Measurements from ENCODE around the gene SLC6A20. TPM values are rescaled to one million over a fixed set of nuclear protein-coding genes. Genes with fewer than 3 reads are reported as not detected.

SLC6A20 gene, protein sequence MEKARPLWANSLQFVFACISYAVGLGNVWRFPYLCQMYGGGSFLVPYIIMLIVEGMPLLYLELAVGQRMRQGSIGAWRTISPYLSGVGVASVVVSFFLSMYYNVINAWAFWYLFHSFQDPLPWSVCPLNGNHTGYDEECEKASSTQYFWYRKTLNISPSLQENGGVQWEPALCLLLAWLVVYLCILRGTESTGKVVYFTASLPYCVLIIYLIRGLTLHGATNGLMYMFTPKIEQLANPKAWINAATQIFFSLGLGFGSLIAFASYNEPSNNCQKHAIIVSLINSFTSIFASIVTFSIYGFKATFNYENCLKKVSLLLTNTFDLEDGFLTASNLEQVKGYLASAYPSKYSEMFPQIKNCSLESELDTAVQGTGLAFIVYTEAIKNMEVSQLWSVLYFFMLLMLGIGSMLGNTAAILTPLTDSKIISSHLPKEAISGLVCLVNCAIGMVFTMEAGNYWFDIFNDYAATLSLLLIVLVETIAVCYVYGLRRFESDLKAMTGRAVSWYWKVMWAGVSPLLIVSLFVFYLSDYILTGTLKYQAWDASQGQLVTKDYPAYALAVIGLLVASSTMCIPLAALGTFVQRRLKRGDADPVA
- polyA plus RNA-seq (2013, experiment 1 of 2) = 0.11 TPM
- polyA plus RNA-seq (2013, experiment 2 of 2) = not detected

- no peaks in the 10 kb centered on the region for H3K9me3 ChIP-seq (ENCODE audit: control insufficient read depth, low read length)
- no peaks in the 10 kb centered on the region for H3K4me1 ChIP-seq (ENCODE audit: control insufficient read depth, insufficient read depth, low read length, poor library complexity, severe bottlenecking)
- H3K4me3 ChIP-seq (ENCODE audit: extremely low read depth, insufficient read depth, low read length, poor library complexity, severe bottlenecking) = peak within 1 kb of the TSS; percentile 29
- H3K27ac ChIP-seq (ENCODE audit: low read depth, low read length, severe bottlenecking) = no peak within 1 kb of the TSS
- WGBS, 2 experiments (ENCODE audit: insufficient coverage in 2 of 2) = 1% methylated on average over 83 to 87 of the region's 91 CpGs
- H3K36me3 ChIP-seq (ENCODE audit: control insufficient read depth, insufficient read depth, low read length) = no peaks in the 10 kb centered on the region
Measured at GRCh38 chr3:45795882-45796765, at the start of gene SLC6A20. Gene SLC6A20 (minus strand): TSS chr3:45796536. CDS start chr3:45796419, 117 bp downstream.

- WGBS, 2 experiments (ENCODE audit: insufficient coverage in 2 of 2) = no CpG with 5 or more reads among the region's 1 CpG
- no peaks in the 10 kb centered on the region for H3K36me3 ChIP-seq (ENCODE audit: control insufficient read depth, insufficient read depth, low read length)
- H3K27ac ChIP-seq (ENCODE audit: low read depth, low read length, severe bottlenecking) = no peak overlapping the region
- H3K4me3 ChIP-seq (ENCODE audit: extremely low read depth, insufficient read depth, low read length, poor library complexity, severe bottlenecking) = no peak overlapping the region
- no peaks in the 10 kb centered on the region for H3K9me3 ChIP-seq (ENCODE audit: control insufficient read depth, low read length)
- H3K4me1 ChIP-seq (ENCODE audit: control insufficient read depth, insufficient read depth, low read length, poor library complexity, severe bottlenecking) = no peaks in the 10 kb centered on the region
Measured at GRCh38 chr3:45844616-45845015, 48.3 kb upstream of the SLC6A20 start.

GRCh38 chr3:45842851-45843625, 46.7 kb upstream of the SLC6A20 start:
- H3K4me3 ChIP-seq (ENCODE audit: extremely low read depth, insufficient read depth, low read length, poor library complexity, severe bottlenecking) = no peak overlapping the region

GRCh38 chr3:45841757-45842491, 45.6 kb upstream of the SLC6A20 start, which contains the start of gene LZTFL1:
Gene LZTFL1 (minus strand): TSS chr3:45842119. CDS start chr3:45841991, 128 bp downstream.
- H3K36me3 ChIP-seq (ENCODE audit: control insufficient read depth, insufficient read depth, low read length) = no peaks in the 10 kb centered on the region
- H3K27ac ChIP-seq (ENCODE audit: low read depth, low read length, severe bottlenecking) = peak within 1 kb of the TSS; percentile 92
- peak within 1 kb of the TSS; percentile 80 for H3K4me3 ChIP-seq (ENCODE audit: extremely low read depth, insufficient read depth, low read length, poor library complexity, severe bottlenecking)
- 3 to 4% methylated on average over 47 to 49 of the region's 49 CpGs for WGBS, 2 experiments (ENCODE audit: insufficient coverage in 2 of 2)
- no peaks in the 10 kb centered on the region for H3K4me1 ChIP-seq (ENCODE audit: control insufficient read depth, insufficient read depth, low read length, poor library complexity, severe bottlenecking)
- H3K9me3 ChIP-seq (ENCODE audit: control insufficient read depth, low read length) = no peaks in the 10 kb centered on the region

More at GRCh38 chr3:45842851-45843625, 46.7 kb upstream of the SLC6A20 start:
- Histone ChIP-seq H3K36me3 (ENCODE audit: control insufficient read depth, insufficient read depth, low read length) (no peaks in the 10 kb centered on the region), H3K9me3 (ENCODE audit: control insufficient read depth, low read length) (no peaks in the 10 kb centered on the region), H3K4me1 (ENCODE audit: control insufficient read depth, insufficient read depth, low read length, poor library complexity, severe bottlenecking) (no peaks in the 10 kb centered on the region), H3K27ac (ENCODE audit: low read depth, low read length, severe bottlenecking) (no peak overlapping the region)
- 85 to 91% methylated on average over 7 of the region's 9 CpGs for WGBS, 2 experiments (ENCODE audit: insufficient coverage in 2 of 2)

GRCh38 chr3:45841420-45841756, 45.1 kb upstream of the SLC6A20 start:
- Histone ChIP-seq H3K36me3 (ENCODE audit: control insufficient read depth, insufficient read depth, low read length) (no peaks in the 10 kb centered on the region), H3K4me3 (ENCODE audit: extremely low read depth, insufficient read depth, low read length, poor library complexity, severe bottlenecking) (peak overlapping the region; percentile 80), H3K4me1 (ENCODE audit: control insufficient read depth, insufficient read depth, low read length, poor library complexity, severe bottlenecking) (no peaks in the 10 kb centered on the region), H3K27ac (ENCODE audit: low read depth, low read length, severe bottlenecking) (peak overlapping the region; percentile 92), H3K9me3 (ENCODE audit: control insufficient read depth, low read length) (no peaks in the 10 kb centered on the region)
- WGBS, 2 experiments (ENCODE audit: insufficient coverage in 2 of 2) = 5 to 8% methylated on average over 3 to 8 of the region's 15 CpGs

GRCh38 chr3:45838466-45838865, 42.1 kb upstream of the SLC6A20 start:
- H3K4me3 ChIP-seq (ENCODE audit: extremely low read depth, insufficient read depth, low read length, poor library complexity, severe bottlenecking) = no peak overlapping the region
- H3K9me3 ChIP-seq (ENCODE audit: control insufficient read depth, low read length) = no peaks in the 10 kb centered on the region
- H3K27ac ChIP-seq (ENCODE audit: low read depth, low read length, severe bottlenecking) = no peak overlapping the region
- no CpG with 5 or more reads among the region's 1 CpG for WGBS, 2 experiments (ENCODE audit: insufficient coverage in 2 of 2)
- H3K4me1 ChIP-seq (ENCODE audit: control insufficient read depth, insufficient read depth, low read length, poor library complexity, severe bottlenecking) = no peaks in the 10 kb centered on the region
- peaks cover 12% of the 10 kb centered on the region for H3K36me3 ChIP-seq (ENCODE audit: control insufficient read depth, insufficient read depth, low read length)

GRCh38 chr3:45832699-45833098, 36.4 kb upstream of the SLC6A20 start:
- Histone ChIP-seq H3K9me3 (ENCODE audit: control insufficient read depth, low read length) (no peaks in the 10 kb centered on the region), H3K4me3 (ENCODE audit: extremely low read depth, insufficient read depth, low read length, poor library complexity, severe bottlenecking) (no peak overlapping the region), H3K4me1 (ENCODE audit: control insufficient read depth, insufficient read depth, low read length, poor library complexity, severe bottlenecking) (no peaks in the 10 kb centered on the region), H3K27ac (ENCODE audit: low read depth, low read length, severe bottlenecking) (no peak overlapping the region), H3K36me3 (ENCODE audit: control insufficient read depth, insufficient read depth, low read length) (peaks cover 39% of the 10 kb centered on the region)
- 89 to 97% methylated on average over 2 to 4 of the region's 5 CpGs for WGBS, 2 experiments (ENCODE audit: insufficient coverage in 2 of 2)

GRCh38 chr3:45830121-45830520, 33.8 kb upstream of the SLC6A20 start:
- no peak overlapping the region for H3K4me3 ChIP-seq (ENCODE audit: extremely low read depth, insufficient read depth, low read length, poor library complexity, severe bottlenecking)
- H3K4me1 ChIP-seq (ENCODE audit: control insufficient read depth, insufficient read depth, low read length, poor library complexity, severe bottlenecking) = no peaks in the 10 kb centered on the region
- H3K36me3 ChIP-seq (ENCODE audit: control insufficient read depth, insufficient read depth, low read length) = peaks cover 52% of the 10 kb centered on the region
- H3K27ac ChIP-seq (ENCODE audit: low read depth, low read length, severe bottlenecking) = no peak overlapping the region
- H3K9me3 ChIP-seq (ENCODE audit: control insufficient read depth, low read length) = no peaks in the 10 kb centered on the region
- 93 to 96% methylated on average over 2 to 3 of the region's 5 CpGs for WGBS, 2 experiments (ENCODE audit: insufficient coverage in 2 of 2)

- no peak overlapping the region for H3K4me3 ChIP-seq (ENCODE audit: extremely low read depth, insufficient read depth, low read length, poor library complexity, severe bottlenecking)
Measured at GRCh38 chr3:45826908-45827307, 30.6 kb upstream of the SLC6A20 start.

More at GRCh38 chr3:45826908-45827307, 30.6 kb upstream of the SLC6A20 start:
- Histone ChIP-seq H3K4me1 (ENCODE audit: control insufficient read depth, insufficient read depth, low read length, poor library complexity, severe bottlenecking) (no peaks in the 10 kb centered on the region), H3K36me3 (ENCODE audit: control insufficient read depth, insufficient read depth, low read length) (peaks cover 27% of the 10 kb centered on the region), H3K27ac (ENCODE audit: low read depth, low read length, severe bottlenecking) (no peak overlapping the region), H3K9me3 (ENCODE audit: control insufficient read depth, low read length) (no peaks in the 10 kb centered on the region)
- WGBS, 2 experiments (ENCODE audit: insufficient coverage in 2 of 2) = 83 to 100% methylated on average over 2 to 3 of the region's 3 CpGs
